KMS-11 (cell line): ENCODE results near the gene ITPR1.

ENCODE experiments used
- H2AFZ ChIP-seq: fragments of 200-600 bp; sonication (generic); 2 replicates; pipeline ENCODE4 v1.6.1; 2016; ENCODE audit warnings: antibody characterized with exemption, mixed run types, low read depth
- H3K27ac ChIP-seq: fragments of 200-600 bp; sonication (generic); 2 replicates; pipeline ENCODE4 v1.6.1; 2016; ENCODE audit warnings: mild to moderate bottlenecking, mixed run types
- H3K27me3 ChIP-seq: fragments of 200-600 bp; sonication (generic); 2 replicates; pipeline ENCODE4 v1.6.1; 2017; ENCODE audit warnings: mild to moderate bottlenecking, low read depth, mixed run types, moderate library complexity; ENCODE audit not compliant: insufficient read depth
- H3K36me3 ChIP-seq: fragments of 200-600 bp; sonication (generic); 2 replicates; pipeline ENCODE4 v1.6.1; 2017; ENCODE audit warnings: mild to moderate bottlenecking, mixed run types; ENCODE audit not compliant: insufficient read depth
- H3K4me1 ChIP-seq: fragments of 200-600 bp; sonication (generic); 2 replicates; pipeline ENCODE4 v1.6.1; 2016; ENCODE audit warnings: mild to moderate bottlenecking, low read depth, mixed run types; ENCODE audit not compliant: poor library complexity, severe bottlenecking
- H3K4me2 ChIP-seq: fragments of 200-600 bp; sonication (generic); 2 replicates; pipeline ENCODE4 v1.7.0; 2016; ENCODE audit warnings: mild to moderate bottlenecking, mixed run types
- H3K4me3 ChIP-seq: fragments of 200-600 bp; sonication (generic); IDR thresholded peaks from 2 replicates; pipeline ENCODE4 v1.6.1; 2017; ENCODE audit warnings: low read depth, low read length, mixed read lengths; ENCODE audit not compliant: insufficient read depth
- H3K79me2 ChIP-seq: fragments of 200-600 bp; sonication (generic); 2 replicates; pipeline ENCODE4 v1.6.1; 2016; ENCODE audit warnings: low read depth, mixed run types; ENCODE audit not compliant: insufficient read depth
- H3K9ac ChIP-seq: fragments of 200-600 bp; sonication (generic); 2 replicates; pipeline ENCODE4 v1.6.1; 2016; ENCODE audit warnings: mild to moderate bottlenecking, mixed run types
- H4K20me1 ChIP-seq: fragments of 200-600 bp; sonication (generic); 2 replicates; pipeline ENCODE4 v1.6.1; 2016; ENCODE audit warnings: mild to moderate bottlenecking, mixed run types; ENCODE audit not compliant: insufficient read depth
- TF ChIP-seq, protein P1 (sequence below): fragments of 200-600 bp; sonication (generic); conservative IDR thresholded peaks from 2 replicates; pipeline ENCODE4 v1.6.1; 2017; ENCODE audit warnings: low read depth, mild to moderate bottlenecking, antibody characterized with exemption, low read length, moderate library complexity, mixed read lengths

The ITPR1 gene

GRCh38 chr3:4726549-4726948 is 233.4 kb downstream of the ITPR1 start:
- no peaks in the 10 kb centered on the region for H3K79me2 ChIP-seq
- no peaks in the 10 kb centered on the region for H3K36me3 ChIP-seq
- no peak overlapping the region for H2AFZ ChIP-seq
- no peaks in the 10 kb centered on the region for H3K4me1 ChIP-seq
- H3K4me2 ChIP-seq, result no peak overlapping the region
- H3K4me3 ChIP-seq, result no peak overlapping the region
- no peaks in the 10 kb centered on the region for H3K27me3 ChIP-seq
- TF ChIP-seq, protein P1, sequence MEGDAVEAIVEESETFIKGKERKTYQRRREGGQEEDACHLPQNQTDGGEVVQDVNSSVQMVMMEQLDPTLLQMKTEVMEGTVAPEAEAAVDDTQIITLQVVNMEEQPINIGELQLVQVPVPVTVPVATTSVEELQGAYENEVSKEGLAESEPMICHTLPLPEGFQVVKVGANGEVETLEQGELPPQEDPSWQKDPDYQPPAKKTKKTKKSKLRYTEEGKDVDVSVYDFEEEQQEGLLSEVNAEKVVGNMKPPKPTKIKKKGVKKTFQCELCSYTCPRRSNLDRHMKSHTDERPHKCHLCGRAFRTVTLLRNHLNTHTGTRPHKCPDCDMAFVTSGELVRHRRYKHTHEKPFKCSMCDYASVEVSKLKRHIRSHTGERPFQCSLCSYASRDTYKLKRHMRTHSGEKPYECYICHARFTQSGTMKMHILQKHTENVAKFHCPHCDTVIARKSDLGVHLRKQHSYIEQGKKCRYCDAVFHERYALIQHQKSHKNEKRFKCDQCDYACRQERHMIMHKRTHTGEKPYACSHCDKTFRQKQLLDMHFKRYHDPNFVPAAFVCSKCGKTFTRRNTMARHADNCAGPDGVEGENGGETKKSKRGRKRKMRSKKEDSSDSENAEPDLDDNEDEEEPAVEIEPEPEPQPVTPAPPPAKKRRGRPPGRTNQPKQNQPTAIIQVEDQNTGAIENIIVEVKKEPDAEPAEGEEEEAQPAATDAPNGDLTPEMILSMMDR, result no peak
- H3K27ac ChIP-seq, result no peak overlapping the region
- H3K9ac ChIP-seq, result no peak overlapping the region
- no peaks in the 10 kb centered on the region for H4K20me1 ChIP-seq

DNA sequence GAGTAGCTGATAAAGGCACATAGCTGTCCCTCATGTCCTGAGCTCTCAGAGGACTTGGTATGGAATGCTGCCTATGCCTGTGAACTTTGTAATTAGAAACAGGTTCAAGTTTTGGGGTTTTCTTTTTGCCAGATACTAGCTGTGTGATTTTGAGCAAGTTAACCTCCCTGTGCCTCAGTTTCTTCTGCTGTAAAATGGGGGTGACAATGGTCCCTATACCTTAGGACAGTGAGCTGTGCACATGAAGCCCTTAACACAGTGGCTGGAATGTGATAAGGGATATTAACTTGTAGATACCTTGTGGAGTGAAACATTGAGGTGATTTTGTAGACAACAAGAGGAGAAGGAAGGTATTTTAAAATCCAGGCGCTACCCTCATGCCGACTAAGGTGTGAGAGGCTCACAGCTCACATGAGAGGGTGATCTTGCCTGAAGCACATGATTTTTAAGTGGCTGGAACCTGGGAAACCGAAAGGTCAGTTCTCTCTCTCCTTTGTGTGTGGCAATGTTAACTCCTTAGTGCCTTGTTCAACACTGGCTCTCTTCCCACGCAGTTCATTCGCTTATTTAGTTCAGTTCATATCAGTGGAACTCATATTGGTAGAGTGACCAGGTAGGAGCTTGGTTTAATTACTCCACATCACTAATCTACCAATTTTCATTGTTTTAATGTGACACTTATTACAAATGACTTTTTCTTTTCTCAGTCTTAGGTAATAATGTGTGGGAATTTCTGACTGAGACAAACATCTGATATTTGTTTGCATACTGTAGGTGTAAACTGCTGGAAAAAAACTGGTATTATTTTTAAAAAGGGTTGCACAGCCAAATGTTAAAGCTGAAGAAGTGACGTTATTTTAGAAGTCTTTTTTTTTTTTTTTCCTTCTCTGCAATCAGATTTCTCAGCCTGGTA is 236.2 kb downstream of the ITPR1 start:
- Histone ChIP-seq H3K27ac (no peak overlapping the region), H3K36me3 (no peaks in the 10 kb centered on the region), H2AFZ (no peak overlapping the region), H3K4me2 (no peak overlapping the region), H3K27me3 (no peaks in the 10 kb centered on the region), H3K79me2 (no peaks in the 10 kb centered on the region), H3K4me3 (no peak overlapping the region), H3K4me1 (no peaks in the 10 kb centered on the region), H4K20me1 (no peaks in the 10 kb centered on the region), H3K9ac (no peak overlapping the region)
- TF ChIP-seq, protein P1, result no peak

DNA sequence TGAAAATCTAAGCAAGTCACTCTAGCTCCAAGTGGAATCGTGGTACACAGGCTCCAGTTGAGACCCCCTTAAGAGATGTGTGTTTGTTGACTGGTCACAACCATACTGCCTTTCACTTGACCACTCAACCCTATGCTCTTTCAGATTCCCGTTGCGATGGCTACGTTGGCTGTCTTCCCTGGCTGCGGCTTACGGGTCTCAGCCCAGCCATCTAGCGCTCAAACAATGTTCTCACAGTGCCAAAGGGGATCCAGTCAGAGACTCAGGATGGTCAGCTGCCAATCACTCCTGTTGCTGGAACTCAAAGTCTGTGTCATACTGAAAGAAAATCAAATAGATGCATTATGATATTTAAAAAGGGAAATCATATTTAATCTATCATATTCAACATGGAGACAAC is 237.6 kb downstream of the ITPR1 start:
- H3K4me3 ChIP-seq, result no peak overlapping the region
- no peak overlapping the region for H2AFZ ChIP-seq
- H3K9ac ChIP-seq, result no peak overlapping the region
- no peaks in the 10 kb centered on the region for H3K4me1 ChIP-seq
- no peaks in the 10 kb centered on the region for H3K79me2 ChIP-seq
- no peak overlapping the region for H3K4me2 ChIP-seq
- no peak overlapping the region for H3K27ac ChIP-seq
- H4K20me1 ChIP-seq, result no peaks in the 10 kb centered on the region
- no peaks in the 10 kb centered on the region for H3K27me3 ChIP-seq
- TF ChIP-seq, protein P1, result no peak
- no peaks in the 10 kb centered on the region for H3K36me3 ChIP-seq

GRCh38 chr3:4731543-4732111 is 238.5 kb downstream of the ITPR1 start:
- Histone ChIP-seq H4K20me1 (no peaks in the 10 kb centered on the region), H3K36me3 (no peaks in the 10 kb centered on the region), H3K27ac (no peak overlapping the region), H3K27me3 (no peaks in the 10 kb centered on the region), H3K4me1 (no peaks in the 10 kb centered on the region), H3K4me3 (no peak overlapping the region), H3K9ac (no peak overlapping the region), H3K79me2 (no peaks in the 10 kb centered on the region), H3K4me2 (no peak overlapping the region), H2AFZ (no peak overlapping the region)
- TF ChIP-seq, protein P1, result no peak
